Duodenal mucosa (tissue), 2 donors: ENCODE data around the gene USPL1.

Source experiments
- H3K27ac ChIP-seq: one replicate; pipeline ENCODE4 v1.7.0; 2013; ENCODE audit warnings: low read depth, low read length
- H3K27me3 ChIP-seq, 2 donors: one replicate each; pipeline ENCODE4 v1.7.0; 2013; ENCODE audit warnings: low read length in 2 of 2, control low read depth in 1 of 2; ENCODE audit not compliant: insufficient read depth in 2 of 2, control insufficient read depth in 1 of 2
- H3K36me3 ChIP-seq, 2 donors: one replicate each; pipeline ENCODE4 v1.7.0; 2013; ENCODE audit warnings: low read length in 2 of 2, control low read depth in 1 of 2; ENCODE audit not compliant: insufficient read depth in 2 of 2, control insufficient read depth in 1 of 2
- H3K4me1 ChIP-seq, 2 donors: one replicate each; pipeline ENCODE4 v1.7.0; 2013; ENCODE audit warnings: low read length in 2 of 2, control low read depth in 1 of 2; ENCODE audit not compliant: insufficient read depth in 2 of 2, control insufficient read depth in 1 of 2
- H3K4me3 ChIP-seq, 2 donors: one replicate each; pipeline ENCODE4 v1.7.0; 2013; ENCODE audit warnings: low read length in 2 of 2, low read depth in 1 of 2
- H3K9ac ChIP-seq, 2 donors: one replicate each; pipeline ENCODE4 v1.7.0; 2013; ENCODE audit warnings: low read length in 2 of 2, low read depth in 1 of 2
- H3K9me3 ChIP-seq, 2 donors: one replicate each; pipeline ENCODE4 v1.7.0; 2013; ENCODE audit warnings: low read length in 2 of 2, control low read depth in 1 of 2; ENCODE audit not compliant: control insufficient read depth in 1 of 2

USPL1 gene

DNA sequence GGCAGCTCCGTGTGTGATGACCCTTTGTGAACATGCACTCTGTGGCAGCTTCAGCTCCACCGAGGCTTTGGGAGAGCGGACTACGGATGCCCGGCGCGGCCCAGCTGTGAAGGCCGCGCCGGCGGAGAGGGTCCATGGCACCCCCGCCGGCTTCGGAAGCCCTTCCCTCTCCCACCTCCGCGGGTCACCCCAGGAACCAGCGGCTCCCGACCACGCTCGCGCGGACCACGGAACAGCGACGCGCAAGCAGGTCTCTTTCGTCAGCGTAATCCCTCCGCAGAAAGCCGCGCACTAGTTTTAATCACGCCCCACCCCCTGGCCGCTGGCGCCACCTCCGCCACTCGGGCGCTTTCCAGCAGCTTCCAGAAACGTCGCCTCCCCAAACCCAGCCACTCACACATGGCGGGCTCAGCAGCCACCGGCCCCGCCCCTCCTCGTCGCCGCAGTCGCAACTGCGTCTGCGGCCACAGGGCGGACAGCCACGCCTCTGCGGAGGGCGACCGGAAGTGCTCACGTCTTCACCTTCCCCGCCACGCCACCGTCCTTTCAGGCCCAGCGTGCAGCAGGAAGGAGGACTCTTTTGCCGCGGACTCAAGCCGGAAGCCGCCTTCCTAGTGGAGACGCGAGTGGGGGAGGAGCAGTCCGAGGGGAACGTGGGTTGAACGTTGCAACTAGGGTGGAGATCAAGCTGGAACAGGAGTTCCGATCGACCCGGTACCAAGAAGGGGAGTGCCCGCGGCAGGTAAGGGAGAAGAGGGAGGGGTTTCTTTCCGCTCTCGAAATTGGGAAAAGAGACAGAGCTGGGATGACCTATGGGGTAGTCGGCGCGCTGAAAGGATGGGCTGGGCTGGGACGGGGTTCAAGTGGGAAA is at the start of gene USPL1:
Gene USPL1 (plus strand): TSS at position 606 of the 871 bp plus-strand sequence. CDS start 3,221 bp downstream, outside the sequence.
- Histone ChIP-seq H3K27ac (peak within 1 kb of the TSS; percentile 99), H3K4me1 (peaks cover 27 to 30% of the 10 kb centered on the region in 2 donors), H3K36me3 (no peaks in the 10 kb centered on the region), H3K27me3 (no peaks in the 10 kb centered on the region), H3K9ac (peak within 1 kb of the TSS; percentile 99 to 100), H3K9me3 (no peaks in the 10 kb centered on the region), H3K4me3 (peak within 1 kb of the TSS; percentile 93 to 97)

DNA sequence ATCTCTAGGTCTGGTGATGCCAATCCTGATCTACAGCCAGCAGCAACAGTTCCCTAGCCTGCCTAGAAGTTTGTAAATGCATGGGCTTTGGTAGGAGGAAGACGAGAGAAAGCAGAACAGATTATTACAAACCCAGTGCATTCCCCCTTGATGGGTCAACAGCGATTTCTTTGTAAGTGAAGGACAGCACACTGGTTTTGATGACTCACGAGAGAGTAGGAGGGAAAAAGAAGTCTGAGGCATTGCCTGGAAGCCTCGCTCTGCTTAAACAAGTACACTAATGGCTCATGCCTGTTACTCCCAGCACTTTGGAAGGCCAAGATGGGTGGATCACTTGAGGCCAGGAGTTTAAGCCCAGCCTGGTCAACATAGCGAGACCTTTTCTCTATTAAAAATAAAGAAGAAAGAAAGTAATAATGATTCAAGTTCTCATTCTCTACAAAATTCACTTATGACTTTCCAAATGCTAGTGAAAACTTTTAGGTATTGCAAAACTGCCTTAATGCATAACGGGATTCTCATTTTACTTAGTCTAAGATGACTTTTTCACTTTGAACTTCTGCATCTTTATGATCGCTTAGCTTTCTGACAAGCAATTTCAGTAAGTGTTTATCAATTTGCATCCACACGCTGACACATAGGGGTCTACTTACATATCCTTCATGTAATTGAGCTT is 47.7 kb upstream of the USPL1 start:
- H3K9me3 ChIP-seq, result no peaks in the 10 kb centered on the region
- peaks cover 5 to 8% of the 10 kb centered on the region in 2 donors for H3K4me1 ChIP-seq
- H3K9ac ChIP-seq, result no peak overlapping the region
- no peaks in the 10 kb centered on the region for H3K27me3 ChIP-seq
- H3K4me3 ChIP-seq, result no peak overlapping the region
- H3K27ac ChIP-seq, result no peak overlapping the region
- no peaks in the 10 kb centered on the region for H3K36me3 ChIP-seq

DNA sequence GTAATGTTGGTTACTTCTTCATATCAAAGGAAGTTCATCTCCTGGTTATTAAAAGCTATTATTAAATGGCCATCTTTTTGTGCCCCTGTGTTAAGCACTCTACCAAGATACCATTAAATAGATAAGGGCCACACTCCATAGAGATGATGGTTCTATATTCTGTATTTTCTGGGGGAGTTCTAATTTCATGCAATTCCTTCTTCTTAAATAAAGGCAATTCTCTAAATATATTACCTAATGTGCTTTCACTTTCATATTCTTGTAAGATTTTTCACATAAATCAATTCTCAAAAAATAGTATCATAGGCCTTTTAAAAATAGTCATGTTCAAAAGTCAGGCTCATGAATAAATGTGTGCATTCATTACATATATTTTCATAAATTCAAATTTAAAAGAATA is 47.0 kb upstream of the USPL1 start:
- no peaks in the 10 kb centered on the region for H3K36me3 ChIP-seq
- no peaks in the 10 kb centered on the region for H3K9me3 ChIP-seq
- no peak overlapping the region for H3K9ac ChIP-seq
- peaks cover 5 to 8% of the 10 kb centered on the region in 2 donors for H3K4me1 ChIP-seq
- H3K27me3 ChIP-seq, result no peaks in the 10 kb centered on the region
- no peak overlapping the region for H3K27ac ChIP-seq
- no peak overlapping the region for H3K4me3 ChIP-seq

DNA sequence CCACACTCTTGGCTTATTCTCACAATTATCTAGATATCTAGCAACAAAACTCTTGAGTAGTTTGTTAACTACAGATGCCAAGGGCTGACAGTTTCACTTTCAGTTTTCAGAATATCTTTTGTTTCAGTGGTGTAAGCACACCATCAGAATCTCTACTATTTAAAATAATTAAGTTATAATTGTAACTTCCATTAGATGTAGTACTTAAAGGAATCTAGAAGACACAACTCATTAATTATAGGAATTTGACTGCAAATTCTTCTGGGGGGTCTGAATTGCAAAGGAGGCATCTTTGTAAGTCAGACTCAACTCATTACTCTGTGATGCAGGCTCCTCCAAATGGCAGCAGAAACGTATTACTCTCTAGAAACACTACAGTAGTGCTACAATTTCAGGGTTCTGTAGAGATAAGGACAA is 44.9 kb upstream of the USPL1 start:
- Histone ChIP-seq H3K9me3 (no peaks in the 10 kb centered on the region), H3K36me3 (no peaks in the 10 kb centered on the region), H3K27me3 (no peaks in the 10 kb centered on the region), H3K27ac (no peak overlapping the region), H3K9ac (peak overlapping the region in 1 of 2 donors; percentile 39), H3K4me3 (peak overlapping the region; percentile 29 to 52), H3K4me1 (peaks cover 8 to 18% of the 10 kb centered on the region in 2 donors)

DNA sequence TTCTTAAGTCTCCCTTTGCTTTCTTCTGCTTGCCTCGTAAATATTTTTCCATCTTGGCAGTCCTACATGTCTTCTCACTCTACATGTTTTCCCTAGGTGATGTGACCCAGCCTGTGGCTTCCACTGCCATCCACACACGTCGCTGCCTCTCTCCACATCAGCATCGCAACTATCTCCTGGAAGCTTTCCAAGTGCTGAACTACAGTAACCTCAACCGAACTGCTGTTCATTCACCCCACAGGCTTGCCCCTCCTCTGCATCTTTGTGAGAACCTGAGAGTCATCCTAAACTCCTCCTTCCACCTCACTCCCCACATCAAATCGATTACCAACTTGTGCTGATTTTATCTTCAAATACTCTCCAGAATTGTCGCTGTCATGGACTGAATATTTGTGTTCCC is 41.2 kb upstream of the USPL1 start:
- Histone ChIP-seq H3K4me3 (no peak overlapping the region), H3K27ac (no peak overlapping the region), H3K4me1 (peaks cover 8 to 18% of the 10 kb centered on the region in 2 donors), H3K9ac (no peak overlapping the region), H3K9me3 (no peaks in the 10 kb centered on the region), H3K36me3 (no peaks in the 10 kb centered on the region), H3K27me3 (no peaks in the 10 kb centered on the region)

DNA sequence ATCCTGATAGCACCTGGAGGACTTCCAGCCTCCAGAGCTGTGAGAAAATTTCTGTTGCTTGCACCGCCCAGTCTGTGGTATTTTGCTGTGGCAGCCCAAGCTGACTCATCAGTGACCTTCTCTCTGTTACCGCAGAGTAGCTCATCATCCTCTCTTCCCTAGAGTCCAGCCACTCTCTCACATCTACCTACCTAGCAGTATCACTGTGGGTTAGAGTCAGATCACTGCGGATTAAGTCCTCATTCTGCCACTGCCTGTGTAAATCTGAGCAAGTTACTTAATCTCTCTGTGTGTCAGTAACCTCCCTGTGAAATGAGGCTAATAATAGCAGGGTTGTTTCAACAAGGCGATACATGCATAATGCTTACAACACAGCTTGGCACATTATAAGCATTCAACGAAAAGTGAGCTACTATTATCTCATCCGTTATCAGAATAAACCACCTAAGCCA is 40.3 kb upstream of the USPL1 start:
- no peak overlapping the region for H3K4me3 ChIP-seq
- H3K9ac ChIP-seq, result no peak overlapping the region
- H3K27ac ChIP-seq, result no peak overlapping the region
- no peaks in the 10 kb centered on the region for H3K9me3 ChIP-seq
- H3K4me1 ChIP-seq, result peaks cover 3 to 16% of the 10 kb centered on the region in 2 donors
- no peaks in the 10 kb centered on the region for H3K27me3 ChIP-seq
- no peaks in the 10 kb centered on the region for H3K36me3 ChIP-seq

DNA sequence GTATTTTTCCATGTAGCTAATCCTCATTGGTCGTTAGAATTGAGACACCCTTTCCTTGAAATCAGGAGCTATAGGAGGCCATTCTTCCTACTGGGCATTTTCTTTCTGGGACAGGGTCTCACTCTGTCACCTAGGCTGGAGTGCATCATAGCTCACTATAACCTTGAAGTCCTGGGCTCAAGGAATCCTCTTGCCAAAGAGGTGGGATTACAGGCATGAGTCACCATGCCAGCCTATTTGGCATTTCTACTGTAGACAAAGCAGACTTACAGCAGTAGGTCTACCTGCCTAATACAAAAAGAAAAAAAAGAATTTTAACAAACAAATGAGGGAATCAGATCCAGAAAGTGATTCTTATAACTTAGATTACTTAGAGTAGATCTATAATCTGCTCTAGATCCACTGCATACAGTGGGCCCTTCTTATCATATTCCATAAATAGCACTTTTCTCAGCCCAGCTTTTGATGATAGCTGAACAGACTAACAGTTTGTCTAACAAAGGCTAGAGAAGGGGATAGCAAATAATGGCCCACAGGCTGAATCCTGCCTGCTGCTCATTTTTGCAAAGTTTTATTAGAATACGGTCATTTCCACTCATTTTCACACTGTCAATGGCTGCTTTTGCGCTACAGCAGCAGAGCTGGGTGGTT is 36.7 kb upstream of the USPL1 start:
- H3K4me3 ChIP-seq, result no peak overlapping the region
- H3K36me3 ChIP-seq, result no peaks in the 10 kb centered on the region
- H3K4me1 ChIP-seq, result peaks cover 0 to 13% of the 10 kb centered on the region in 2 donors
- H3K9me3 ChIP-seq, result no peaks in the 10 kb centered on the region
- H3K27ac ChIP-seq, result no peak overlapping the region
- H3K27me3 ChIP-seq, result no peaks in the 10 kb centered on the region
- no peak overlapping the region for H3K9ac ChIP-seq

DNA sequence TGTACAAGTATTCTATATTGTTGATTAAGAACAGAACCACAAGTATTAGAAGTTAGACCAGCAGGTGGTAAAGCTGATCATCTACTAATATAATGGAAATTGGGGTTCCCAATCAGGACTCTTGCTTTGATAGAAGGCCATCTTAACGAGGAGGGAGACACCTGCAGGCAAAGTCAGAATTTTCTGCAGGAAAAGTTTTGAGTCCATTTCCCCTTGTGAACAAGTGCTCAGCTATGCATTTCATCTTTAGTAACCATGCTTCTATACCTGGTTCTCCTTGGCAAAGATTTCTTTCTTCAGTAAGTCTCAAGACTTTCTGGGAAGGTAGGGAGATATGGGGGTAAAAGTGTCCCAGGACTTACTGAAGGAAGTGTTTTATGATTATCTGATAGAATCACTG is 36.1 kb upstream of the USPL1 start:
- Histone ChIP-seq H3K4me3 (no peak overlapping the region), H3K4me1 (peaks cover 0 to 9% of the 10 kb centered on the region in 2 donors), H3K27me3 (no peaks in the 10 kb centered on the region), H3K27ac (no peak overlapping the region), H3K36me3 (no peaks in the 10 kb centered on the region), H3K9ac (no peak overlapping the region), H3K9me3 (no peaks in the 10 kb centered on the region)

DNA sequence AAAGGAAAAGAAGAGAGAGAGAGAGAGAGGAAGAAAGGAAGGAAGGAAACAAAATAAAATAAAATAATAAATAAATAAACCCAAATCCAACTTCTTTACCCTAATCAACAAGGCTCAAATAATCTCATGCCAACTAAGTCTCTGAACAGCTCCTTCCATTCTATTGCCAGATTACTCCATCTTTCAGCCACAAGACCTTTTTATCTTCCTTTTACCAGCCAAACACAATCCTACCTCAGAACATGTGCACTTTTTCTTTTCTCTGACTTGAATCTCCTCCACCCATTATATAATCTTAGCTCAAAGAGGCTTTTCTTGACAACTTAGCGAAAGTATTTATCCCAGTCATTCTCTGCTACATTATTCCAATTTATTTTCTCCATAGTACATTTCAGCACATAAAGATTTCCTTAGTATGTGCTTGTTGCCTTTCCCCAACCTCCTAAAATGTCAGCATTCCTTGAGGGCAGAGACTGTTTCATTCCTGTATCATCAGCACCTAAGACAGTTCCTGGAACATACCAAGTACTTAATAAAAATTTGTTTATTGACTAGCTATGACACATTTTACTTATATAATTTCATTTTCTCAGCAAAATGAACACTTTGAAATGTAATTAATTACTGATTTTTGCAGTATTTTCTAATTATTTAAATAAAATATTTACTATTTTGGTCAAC is 33.5 kb upstream of the USPL1 start:
- no peak overlapping the region for H3K9ac ChIP-seq
- H3K4me1 ChIP-seq, result no peaks in the 10 kb centered on the region
- no peak overlapping the region for H3K27ac ChIP-seq
- H3K27me3 ChIP-seq, result no peaks in the 10 kb centered on the region
- no peak overlapping the region for H3K4me3 ChIP-seq
- H3K36me3 ChIP-seq, result no peaks in the 10 kb centered on the region
- H3K9me3 ChIP-seq, result no peaks in the 10 kb centered on the region
